ENCODE measurements around the gene ST6GALNAC6.

ST6GALNAC6 gene

GRCh38 chr9:127855522-127855921 is 43.9 kb downstream of the ST6GALNAC6 start:
- Histone ChIP-seq H3K27me3 (no peaks in the 10 kb centered on the region), H3K4me1 (peaks cover 7% of the 10 kb centered on the region), H3K9me3 (no peaks in the 10 kb centered on the region), H3K36me3 (no peaks in the 10 kb centered on the region), H3K4me3 (ENCODE audit: low read depth, low read length) (no peak overlapping the region)
- DNase-seq, result no peak
- TF ChIP-seq, protein P1, sequence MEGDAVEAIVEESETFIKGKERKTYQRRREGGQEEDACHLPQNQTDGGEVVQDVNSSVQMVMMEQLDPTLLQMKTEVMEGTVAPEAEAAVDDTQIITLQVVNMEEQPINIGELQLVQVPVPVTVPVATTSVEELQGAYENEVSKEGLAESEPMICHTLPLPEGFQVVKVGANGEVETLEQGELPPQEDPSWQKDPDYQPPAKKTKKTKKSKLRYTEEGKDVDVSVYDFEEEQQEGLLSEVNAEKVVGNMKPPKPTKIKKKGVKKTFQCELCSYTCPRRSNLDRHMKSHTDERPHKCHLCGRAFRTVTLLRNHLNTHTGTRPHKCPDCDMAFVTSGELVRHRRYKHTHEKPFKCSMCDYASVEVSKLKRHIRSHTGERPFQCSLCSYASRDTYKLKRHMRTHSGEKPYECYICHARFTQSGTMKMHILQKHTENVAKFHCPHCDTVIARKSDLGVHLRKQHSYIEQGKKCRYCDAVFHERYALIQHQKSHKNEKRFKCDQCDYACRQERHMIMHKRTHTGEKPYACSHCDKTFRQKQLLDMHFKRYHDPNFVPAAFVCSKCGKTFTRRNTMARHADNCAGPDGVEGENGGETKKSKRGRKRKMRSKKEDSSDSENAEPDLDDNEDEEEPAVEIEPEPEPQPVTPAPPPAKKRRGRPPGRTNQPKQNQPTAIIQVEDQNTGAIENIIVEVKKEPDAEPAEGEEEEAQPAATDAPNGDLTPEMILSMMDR (IDR thresholded peaks at IDR 0.05; ENCODE audit: low read depth, low read length), result no peak

GRCh38 chr9:127854960-127855359 is 44.4 kb downstream of the ST6GALNAC6 start:
- H3K4me1 ChIP-seq, result peaks cover 7% of the 10 kb centered on the region
- no peaks in the 10 kb centered on the region for H3K27me3 ChIP-seq
- DNase-seq, result no peak
- TF ChIP-seq, protein P1 (IDR thresholded peaks at IDR 0.05; ENCODE audit: low read depth, low read length), result no peak
- H3K9me3 ChIP-seq, result no peaks in the 10 kb centered on the region
- H3K36me3 ChIP-seq, result no peaks in the 10 kb centered on the region
- H3K4me3 ChIP-seq (ENCODE audit: low read depth, low read length), result no peak overlapping the region

DNA sequence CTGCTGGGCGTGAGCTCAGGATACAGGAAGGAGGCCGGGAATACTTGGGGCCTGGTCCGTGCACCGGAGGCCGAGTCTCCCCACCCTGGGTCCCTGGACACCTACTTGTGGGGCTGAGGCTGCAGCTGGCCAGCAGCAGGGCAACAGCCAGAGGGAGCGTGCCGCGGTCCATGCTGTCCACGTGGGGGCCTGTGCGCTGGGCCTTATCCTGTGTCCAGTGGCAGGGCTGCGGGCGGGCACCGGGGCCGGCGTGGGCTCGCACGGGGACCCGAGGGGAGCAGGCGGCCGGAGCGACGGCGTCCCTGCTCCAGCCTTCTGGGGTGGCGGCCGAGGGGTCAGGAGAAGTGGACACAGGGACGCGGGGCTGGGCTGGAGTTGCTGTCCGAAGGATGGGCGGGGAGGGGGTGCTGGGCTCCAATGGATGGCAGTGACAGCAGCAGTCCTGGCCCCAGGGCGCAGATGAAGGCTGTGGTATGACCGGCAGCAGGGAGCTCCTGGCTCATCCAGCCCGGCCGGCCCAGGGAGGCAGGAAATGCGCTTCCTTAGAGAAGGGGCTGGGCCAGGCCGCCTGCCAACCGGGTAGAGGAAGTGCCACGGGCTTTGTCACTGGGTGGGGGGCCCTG is 45.1 kb downstream of the ST6GALNAC6 start, which contains the start of gene ENG:
Gene ENG (minus strand): TSS at position 475 of the 623 bp plus-strand sequence. CDS start 303 bp downstream, at position 172.
- no peak within 1 kb of the TSS for H3K4me3 ChIP-seq (ENCODE audit: low read depth, low read length)
- H3K27me3 ChIP-seq, result no peaks in the 10 kb centered on the region
- TF ChIP-seq, protein P1 (IDR thresholded peaks at IDR 0.05; ENCODE audit: low read depth, low read length), result no peak
- peaks cover 4% of the 10 kb centered on the region; the same call in 1 of the 2 replicates for H3K9me3 ChIP-seq
- peaks cover 7% of the 10 kb centered on the region for H3K4me1 ChIP-seq
- no peaks in the 10 kb centered on the region for H3K36me3 ChIP-seq
- peak; percentile 55 for DNase-seq

DNA sequence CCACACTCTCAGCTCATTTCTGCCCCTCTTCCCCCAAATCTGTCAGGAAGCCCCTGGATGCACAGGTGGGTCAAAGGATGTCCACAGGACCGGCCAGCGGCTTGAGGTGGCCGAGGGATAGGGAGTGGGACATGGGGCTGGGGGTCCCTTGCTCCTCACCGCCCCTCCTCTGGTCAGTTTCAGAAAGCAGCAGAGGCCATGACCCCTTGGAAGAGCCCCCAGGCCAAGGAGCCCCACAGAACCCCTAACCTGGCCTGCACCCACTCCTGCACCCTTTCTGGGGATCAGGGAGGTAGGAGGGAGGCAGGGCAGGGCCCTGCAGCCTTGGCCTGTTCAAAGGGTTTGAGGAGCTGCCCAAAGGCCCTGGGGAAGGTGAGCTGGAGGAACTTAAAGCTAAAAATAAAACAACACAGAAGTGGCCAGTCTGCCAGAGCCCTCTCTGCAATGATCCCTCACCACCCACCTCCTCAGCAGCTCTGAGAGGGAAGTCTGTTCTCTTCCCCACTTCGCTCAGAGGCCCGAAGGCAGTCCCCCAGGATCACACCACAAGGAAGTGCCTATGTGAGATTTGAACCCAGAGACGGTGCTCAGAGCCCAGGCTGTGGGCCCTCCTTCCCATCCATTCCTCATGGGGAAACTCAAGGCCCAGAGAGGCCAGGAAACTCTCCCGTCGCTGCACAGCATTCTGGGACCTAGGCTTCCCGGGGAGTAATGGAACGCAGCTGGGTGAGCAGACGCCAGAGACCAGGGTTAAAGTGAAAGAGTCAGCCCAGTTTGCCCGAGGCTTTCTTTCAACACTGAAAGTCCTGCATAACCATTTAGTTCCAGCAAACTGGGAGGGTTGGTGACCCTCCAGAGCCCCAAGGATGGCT is 45.9 kb downstream of the ST6GALNAC6 start:
- DNase-seq, result no peak
- Histone ChIP-seq H3K27me3 (no peaks in the 10 kb centered on the region), H3K4me1 (peaks cover 7% of the 10 kb centered on the region), H3K36me3 (no peaks in the 10 kb centered on the region), H3K9me3 (peaks cover 5% of the 10 kb centered on the region; the same call in 1 of the 2 replicates), H3K4me3 (ENCODE audit: low read depth, low read length) (no peak overlapping the region)
- TF ChIP-seq, protein P1 (IDR thresholded peaks at IDR 0.05; ENCODE audit: low read depth, low read length), result no peak

DNA sequence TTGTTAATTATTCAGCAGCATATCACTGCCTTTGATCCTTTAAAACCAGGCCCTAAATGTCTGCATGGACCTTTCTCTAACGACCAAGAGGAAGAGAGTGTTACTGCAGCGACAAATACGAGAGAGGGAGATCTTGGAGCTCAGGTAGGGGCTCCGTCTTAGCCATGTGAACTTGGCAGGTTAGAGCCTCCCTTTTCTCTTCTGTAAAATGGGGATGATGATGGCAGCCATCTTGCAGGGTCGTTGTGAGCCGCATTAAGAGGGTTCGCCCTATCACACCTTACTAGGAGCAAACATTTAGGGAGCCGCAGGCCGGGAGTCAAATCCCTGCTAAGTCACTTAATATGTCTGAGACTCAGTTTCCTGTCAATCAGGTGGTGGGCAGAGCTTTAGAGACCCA is 46.6 kb downstream of the ST6GALNAC6 start:
- TF ChIP-seq, protein P1 (IDR thresholded peaks at IDR 0.05; ENCODE audit: low read depth, low read length), result no peak
- peaks cover 2% of the 10 kb centered on the region for H3K4me1 ChIP-seq
- peaks cover 5% of the 10 kb centered on the region; the same call in 1 of the 2 replicates for H3K9me3 ChIP-seq
- no peak for DNase-seq
- no peaks in the 10 kb centered on the region for H3K27me3 ChIP-seq
- no peaks in the 10 kb centered on the region for H3K36me3 ChIP-seq
- no peak overlapping the region for H3K4me3 ChIP-seq (ENCODE audit: low read depth, low read length)
